Gastroesophageal sphincter (tissue), 4 donors: ENCODE results near the gene MXRA8. TPM values are rescaled to one million over a fixed set of nuclear protein-coding genes. Genes with fewer than 3 reads are reported as not detected.

Source experiments
- ATAC-seq: fragments of 150-250 bp; one replicate; pipeline ENCODE4 v1.9.1; 2016; ENCODE audit warnings: mild to moderate bottlenecking, moderate library complexity
- H3K27ac ChIP-seq, 4 donors: fragments of 200-600 bp; sonication (generic) in 3 of 4; 1 replicate in 3 of 4; 2 replicates in 1 of 4; pipeline ENCODE4 v1.5.1; 2016 to 2019
- H3K27me3 ChIP-seq: fragments of 200-600 bp; sonication (generic); one replicate; pipeline ENCODE4 v1.5.1; 2019
- H3K36me3 ChIP-seq, 2 donors: fragments of 200-600 bp; sonication (generic); one replicate each; pipeline ENCODE4 v1.5.1; 2019; ENCODE audit warnings: control low read depth in 1 of 2
- H3K4me1 ChIP-seq, 3 donors: fragments of 200-600 bp; sonication (generic); 1 replicate in 2 of 3; 2 replicates in 1 of 3; pipeline ENCODE4 v1.5.1; 2016 to 2019; ENCODE audit warnings: control low read depth in 2 of 3
- H3K4me3 ChIP-seq, 2 donors: fragments of 200-600 bp; sonication (generic); one replicate each; pipeline ENCODE4 v1.5.1; 2019; ENCODE audit warnings: mild to moderate bottlenecking in 1 of 2, moderate library complexity in 1 of 2
- H3K9me3 ChIP-seq, 3 donors: fragments of 200-600 bp; sonication (generic); one replicate each; pipeline ENCODE4 v1.5.1; 2017 to 2019; ENCODE audit warnings: control low read depth in 2 of 3
- CTCF ChIP-seq, 4 experiments: fragments of 200-600 bp in 2 of 4; fragments of 450-650 bp in 2 of 4; sonication (generic) in 1 of 4; IDR thresholded peaks; one replicate each; pipeline ENCODE4 v1.5.1; 2017 to 2019; ENCODE audit warnings: antibody characterized with exemption in 4 of 4, mild to moderate bottlenecking in 2 of 4, moderate library complexity in 2 of 4
- EP300 ChIP-seq: sonication (generic); formaldehyde crosslinking; IDR thresholded peaks from one replicate; pipeline ENCODE4 v1.6.1; 2017; ENCODE audit warnings: antibody characterized with exemption, mild to moderate bottlenecking
- POLR2A ChIP-seq, 2 donors: fragments of 450-650 bp; IDR thresholded peaks; one replicate each; pipeline ENCODE4 v1.6.1; 2017; ENCODE audit warnings: antibody characterized with exemption in 2 of 2, mild to moderate bottlenecking in 2 of 2, moderate library complexity in 1 of 2
- POLR2AphosphoS5 ChIP-seq: sonication (generic); formaldehyde crosslinking; IDR thresholded peaks from one replicate; pipeline ENCODE4 v1.6.1; 2017; ENCODE audit warnings: antibody characterized with exemption
- WGBS, 2 donors: methylation state at CpG; one replicate each; pipeline ENCODE4 v1.1.5; 2018; ENCODE audit warnings: low coverage in 1 of 2; 5-methylcytosine and 5-hydroxymethylcytosine counted together
- total RNA-seq, 4 donors: library from RNA; depleted of rRNA; stranded (reverse); fragments of >200 nt; gene quantifications; one replicate each; pipeline ENCODE4 v1.1.0, GENCODE V29; 2016

The MXRA8 gene
- total RNA-seq, 4 donors from 2014 or later: 69.8 to 105 (median 85.4) TPM

- WGBS, 2 donors: no CpG with 5 or more reads among the region's 109 CpGs
- ATAC-seq: peak; percentile 57
- TF ChIP-seq POLR2A (IDR thresholded peaks at IDR 0.05) (no peak), CTCF (IDR thresholded peaks at IDR 0.05) (peak in 1 of 4 experiments; percentile 4)
Observed at GRCh38 chr1:1348420-1349255, 9.7 kb downstream of the MXRA8 start.

GRCh38 chr1:1347663-1348419 lies 10.5 kb downstream of the MXRA8 start:
- Histone ChIP-seq H3K9me3 (no peaks in the 10 kb centered on the region), H3K27me3 (peaks cover under 1% of the 10 kb centered on the region), H3K4me1 (peaks cover 0 to 71% (median 44%) of the 10 kb centered on the region in 3 donors), H3K4me3 (peak overlapping the region; percentile 46 to 88), H3K36me3 (no peaks in the 10 kb centered on the region), H3K27ac (peak overlapping the region in 3 of 4 donors; percentile 81 to 94 (median 91))
- 20% methylated on average over 1 of the region's 26 CpGs; no CpG with 5 or more reads in 1 of the 2 donors for whole genome bisulfite sequencing, 2 donors
- TF ChIP-seq CTCF (IDR thresholded peaks at IDR 0.05) (no peak), POLR2AphosphoS5 (no peak), EP300 (no peak), POLR2A (IDR thresholded peaks at IDR 0.05) (no peak)
- ATAC-seq: no peak

More at GRCh38 chr1:1348420-1349255, 9.7 kb downstream of the MXRA8 start:
- peaks cover 0 to 76% (median 52%) of the 10 kb centered on the region in 3 donors for H3K4me1 ChIP-seq
- H3K27me3 ChIP-seq: peaks cover 8% of the 10 kb centered on the region
- peak overlapping the region in 3 of 4 donors; percentile 81 to 94 (median 91) for H3K27ac ChIP-seq
- H3K36me3 ChIP-seq: peaks cover 0 to 8% of the 10 kb centered on the region in 2 donors
- no peaks in the 10 kb centered on the region for H3K9me3 ChIP-seq
- peak overlapping the region; percentile 46 to 88 for H3K4me3 ChIP-seq

GRCh38 chr1:1347026-1347595 lies 11.2 kb downstream of the MXRA8 start:
- no peaks in the 10 kb centered on the region for H3K27me3 ChIP-seq
- 67% methylated on average over 1 of the region's 10 CpGs; no CpG with 5 or more reads in 1 of the 2 donors for WGBS, 2 donors
- H3K9me3 ChIP-seq: no peaks in the 10 kb centered on the region
- H3K27ac ChIP-seq: peak overlapping the region in 2 of 4 donors; percentile 81 to 91
- TF ChIP-seq CTCF (IDR thresholded peaks at IDR 0.05) (no peak), POLR2AphosphoS5 (no peak), POLR2A (IDR thresholded peaks at IDR 0.05) (no peak), EP300 (no peak)
- H3K4me1 ChIP-seq: peaks cover 0 to 64% (median 37%) of the 10 kb centered on the region in 3 donors
- peak overlapping the region in 1 of 2 donors; percentile 88 for H3K4me3 ChIP-seq
- ATAC-seq: no peak
- H3K36me3 ChIP-seq: peaks cover 0 to 5% of the 10 kb centered on the region in 2 donors

DNA sequence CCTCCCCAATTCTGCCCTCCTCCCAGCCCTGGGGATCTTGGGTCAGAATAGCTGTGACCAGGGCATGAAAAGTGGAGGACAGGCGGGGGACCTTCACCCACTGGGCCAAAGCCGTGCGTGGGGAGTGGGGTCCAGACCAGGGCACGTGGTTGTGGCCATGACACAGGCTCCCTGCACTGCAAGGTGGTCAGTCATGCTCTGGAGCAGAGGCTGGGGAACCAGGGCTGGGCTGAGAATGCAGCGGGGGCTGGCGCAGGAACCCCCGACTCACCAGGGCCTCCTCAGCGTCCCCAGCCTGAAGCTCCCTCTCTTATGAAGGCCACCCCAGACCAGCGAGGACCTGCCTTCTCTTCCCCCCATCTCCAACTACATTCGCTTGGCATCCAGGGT lies 11.9 kb downstream of the MXRA8 start:
- no peak overlapping the region for H3K4me3 ChIP-seq
- H3K9me3 ChIP-seq: no peaks in the 10 kb centered on the region
- no peaks in the 10 kb centered on the region for H3K27me3 ChIP-seq
- peak overlapping the region in 1 of 4 donors; percentile 81 for H3K27ac ChIP-seq
- peaks cover 0 to 58% (median 32%) of the 10 kb centered on the region in 3 donors for H3K4me1 ChIP-seq
- no CpG with 5 or more reads among the region's 10 CpGs for WGBS, 2 donors
- TF ChIP-seq EP300 (no peak), CTCF (IDR thresholded peaks at IDR 0.05) (no peak), POLR2AphosphoS5 (no peak), POLR2A (IDR thresholded peaks at IDR 0.05) (no peak)
- no peak for ATAC-seq
- peaks cover 0 to 11% of the 10 kb centered on the region in 2 donors for H3K36me3 ChIP-seq
